Upper lobe of right lung (tissue), 1 donor: ENCODE measurements around the gene OPN3. TPM values are rescaled to one million over a fixed set of nuclear protein-coding genes. Genes with fewer than 3 reads are reported as not detected.

Source experiments
- ATAC-seq: fragments of 200-7000 bp; cut with Tn5 transposase; one replicate; pipeline ENCODE4 v1.9.1; 2020; ENCODE audit warnings: mild to moderate bottlenecking, moderate library complexity
- DNase-seq: peaks from one replicate; pipeline ENCODE4 v3.0.0-alpha.2; 2020
- H3K27ac ChIP-seq: fragments of 200-600 bp; one replicate; pipeline ENCODE4 v1.8.0; 2022
- H3K27me3 ChIP-seq: fragments of 200-600 bp; one replicate; pipeline ENCODE4 v1.8.0; 2022; ENCODE audit warnings: mild to moderate bottlenecking
- H3K36me3 ChIP-seq: fragments of 200-600 bp; one replicate; pipeline ENCODE4 v1.8.0; 2022
- H3K4me1 ChIP-seq: fragments of 200-600 bp; one replicate; pipeline ENCODE4 v1.8.0; 2022
- H3K4me3 ChIP-seq: fragments of 200-600 bp; one replicate; pipeline ENCODE4 v1.8.0; 2022; ENCODE audit warnings: mild to moderate bottlenecking
- H3K9me3 ChIP-seq: fragments of 200-600 bp; one replicate; pipeline ENCODE4 v1.8.0; 2022
- CTCF ChIP-seq: fragments of 200-600 bp; IDR thresholded peaks from one replicate; pipeline ENCODE4 v1.8.0; 2022; ENCODE audit warnings: antibody characterized with exemption
- intact Hi-C: fragments of 100-400 bp; cut with DNase I; formaldehyde crosslinking; loops from one replicate; pipeline ENCODE4 v1.11.0; 2022
- total RNA-seq: library from RNA; stranded (reverse); fragmentation: NEBNext Ultra II Directional; extraction: Animal tissue kit (Norgen Biotek cat#: 25700); gene quantifications from one replicate; pipeline ENCODE4 v1.2.1, GENCODE V29; 2021
- donor health status: DM: no; HTN: yes; CAD: no; lungs with severe emphysema.

OPN3 gene
- total RNA-seq, 1 donor from 2014 or later, result 40.8 TPM

GRCh38 chr1:241679961-241680360 lies 39.8 kb upstream of the OPN3 start:
- DNase-seq (no peak), ATAC-seq (no peak)
- Histone ChIP-seq H3K9me3 (no peaks in the 10 kb centered on the region), H3K4me3 (no peak overlapping the region), H3K4me1 (no peaks in the 10 kb centered on the region), H3K36me3 (no peaks in the 10 kb centered on the region), H3K27ac (no peak overlapping the region), H3K27me3 (no peaks in the 10 kb centered on the region)
- no peak for TF ChIP-seq CTCF
- intact Hi-C loops, result no loop called here

- no peak for TF ChIP-seq CTCF
- DNase-seq (no peak), ATAC-seq (no peak)
- H3K27ac ChIP-seq, result no peak overlapping the region
- no peaks in the 10 kb centered on the region for H3K9me3 ChIP-seq
- no peak overlapping the region for H3K4me3 ChIP-seq
- no peaks in the 10 kb centered on the region for H3K36me3 ChIP-seq
- intact Hi-C loops, result no loop called here
- no peaks in the 10 kb centered on the region for H3K4me1 ChIP-seq
- H3K27me3 ChIP-seq, result no peaks in the 10 kb centered on the region
Observed at GRCh38 chr1:241679404-241679803, 39.2 kb upstream of the OPN3 start.

- H3K36me3 ChIP-seq, result no peaks in the 10 kb centered on the region
- no peaks in the 10 kb centered on the region for H3K9me3 ChIP-seq
- no peaks in the 10 kb centered on the region for H3K4me1 ChIP-seq
- no peak overlapping the region for H3K4me3 ChIP-seq
- no peak overlapping the region for H3K27ac ChIP-seq
- H3K27me3 ChIP-seq, result no peaks in the 10 kb centered on the region
- no peak for TF ChIP-seq CTCF
- DNase-seq, result no peak
- intact Hi-C loops, result no loop called here
- ATAC-seq, result no peak
Observed at GRCh38 chr1:241678536-241678935, 38.4 kb upstream of the OPN3 start.

GRCh38 chr1:241677201-241677600 lies 37.0 kb upstream of the OPN3 start:
- Histone ChIP-seq H3K36me3 (no peaks in the 10 kb centered on the region), H3K27ac (no peak overlapping the region), H3K9me3 (no peaks in the 10 kb centered on the region), H3K4me3 (no peak overlapping the region), H3K27me3 (no peaks in the 10 kb centered on the region), H3K4me1 (no peaks in the 10 kb centered on the region)
- TF ChIP-seq CTCF, result no peak
- DNase-seq (no peak), ATAC-seq (no peak)
- intact Hi-C loops, result no loop called here

GRCh38 chr1:241675983-241676382 lies 35.8 kb upstream of the OPN3 start:
- TF ChIP-seq CTCF, result no peak
- ATAC-seq, result no peak
- H3K36me3 ChIP-seq, result no peaks in the 10 kb centered on the region
- intact Hi-C loops, result no loop called here
- H3K4me3 ChIP-seq, result no peak overlapping the region
- H3K9me3 ChIP-seq, result no peaks in the 10 kb centered on the region
- no peak overlapping the region for H3K27ac ChIP-seq
- no peak for DNase-seq
- H3K27me3 ChIP-seq, result no peaks in the 10 kb centered on the region
- H3K4me1 ChIP-seq, result no peaks in the 10 kb centered on the region

GRCh38 chr1:241674805-241675384 lies 34.7 kb upstream of the OPN3 start:
- Histone ChIP-seq H3K4me1 (no peaks in the 10 kb centered on the region), H3K27ac (no peak overlapping the region), H3K9me3 (no peaks in the 10 kb centered on the region), H3K27me3 (no peaks in the 10 kb centered on the region), H3K36me3 (no peaks in the 10 kb centered on the region), H3K4me3 (no peak overlapping the region)
- DNase-seq, result no peak
- no peak for TF ChIP-seq CTCF
- intact Hi-C loops, result no loop called here
- no peak for ATAC-seq
